H1 (cell line): ENCODE data around the gene CFAP298. TPM values are rescaled to one million over a fixed set of nuclear protein-coding genes. Genes with fewer than 3 reads are reported as not detected.

Experiments used
- CTCF ChIA-PET: fragments of 300-600 bp; sonication (Branson Sonifier 250); formaldehyde crosslinking; loops from one replicate; lab custom pipeline; 2021; ENCODE audit not compliant: partially characterized antibody; lab: Charles Lee
- POLR2A ChIA-PET: fragments of 300-600 bp; sonication (Branson Sonifier 250); formaldehyde crosslinking; loops from one replicate; lab custom pipeline; 2021; ENCODE audit warnings: inconsistent platforms; ENCODE audit not compliant: partially characterized antibody; lab: Charles Lee
- DNase-seq, 2 experiments: peaks; one replicate each; pipeline versions ENCODE4 v3.0.0 to v3.0.0-alpha.2; 2010 to 2022; ENCODE audit warnings: low spot score in 2 of 2, low read depth in 1 of 2, mixed read lengths in 1 of 2
- FAIRE-seq: peaks from 2 replicates; lab custom pipeline; 2011; peaks lifted over from hg19 to GRCh38; lab: Jason Lieb, UNC
- H2AFZ ChIP-seq: 2 replicates; pipeline ENCODE4 v1.8.1; 2012; ENCODE audit warnings: low read length, inconsistent platforms
- H2AK5ac ChIP-seq: 2 replicates; pipeline ENCODE4 v1.6.1; 2013; ENCODE audit warnings: low read depth, low read length
- H2BK120ac ChIP-seq: replicated peaks from 2 replicates; pipeline ENCODE3; 2013; ENCODE audit warnings: low read depth, low read length, inconsistent platforms
- H2BK12ac ChIP-seq: 2 replicates; pipeline ENCODE4 v1.6.1; 2013; ENCODE audit warnings: low read depth, low read length
- H2BK15ac ChIP-seq: 2 replicates; pipeline ENCODE4 v1.6.1; 2013; ENCODE audit warnings: low read length
- H2BK20ac ChIP-seq: 2 replicates; pipeline ENCODE4 v1.6.1; 2013; ENCODE audit warnings: low read length
- H2BK5ac ChIP-seq: 2 replicates; pipeline ENCODE4 v1.6.1; 2013; ENCODE audit warnings: low read depth, low read length
- H3K14ac ChIP-seq: 2 replicates; pipeline ENCODE4 v1.6.1; 2013; ENCODE audit warnings: inconsistent platforms; ENCODE audit not compliant: insufficient read length
- H3K18ac ChIP-seq: 2 replicates; pipeline ENCODE4 v1.6.1; 2013; ENCODE audit warnings: low read length; ENCODE audit errors: extremely low read depth
- H3K23ac ChIP-seq: 2 replicates; pipeline ENCODE4 v1.6.1; 2013; ENCODE audit warnings: inconsistent platforms; ENCODE audit not compliant: insufficient read length
- H3K23me2 ChIP-seq: 2 replicates; pipeline ENCODE4 v1.6.1; 2013; ENCODE audit warnings: low read depth, low read length
- H3K27ac ChIP-seq: 2 replicates; pipeline ENCODE4 v1.6.1; 2011; ENCODE audit warnings: low read depth, low read length, inconsistent platforms
- H3K27me3 ChIP-seq, 4 experiments: replicated peaks in 1 of 4; 1 replicate in 1 of 4; 2 replicates in 3 of 4; pipeline versions ENCODE4 v1.6.1 to v1.8.1; 2011 to 2013; ENCODE audit warnings: low read length in 3 of 4, mild to moderate bottlenecking in 3 of 4, inconsistent platforms in 2 of 4, mixed read lengths in 2 of 4, moderate library complexity in 1 of 4; ENCODE audit not compliant: control insufficient read depth in 3 of 4, insufficient read depth in 3 of 4; ENCODE audit errors: extremely low read depth in 1 of 4
- H3K36me3 ChIP-seq, 4 experiments: 2 replicates each; pipeline versions ENCODE4 v1.6.1 to v1.8.1; 2011 to 2013; ENCODE audit warnings: mild to moderate bottlenecking in 4 of 4, low read length in 3 of 4, moderate library complexity in 2 of 4, control low read depth in 1 of 4, inconsistent platforms in 1 of 4; ENCODE audit not compliant: insufficient read depth in 4 of 4, control insufficient read depth in 2 of 4
- H3K4ac ChIP-seq: replicated peaks from 2 replicates; pipeline ENCODE3; 2013; ENCODE audit warnings: low read length, low read depth, mixed read lengths, inconsistent platforms; ENCODE audit not compliant: insufficient read length
- H3K4me1 ChIP-seq, 4 experiments: replicated peaks in 1 of 4; 1 replicate in 1 of 4; 2 replicates in 3 of 4; pipeline versions ENCODE4 v1.6.1 to v1.8.1; 2011 to 2013; ENCODE audit warnings: low read length in 3 of 4, inconsistent platforms in 2 of 4, mixed read lengths in 1 of 4; ENCODE audit not compliant: insufficient read depth in 4 of 4, control insufficient read depth in 3 of 4
- H3K4me2 ChIP-seq, 2 experiments: 2 replicates each; pipeline versions ENCODE4 v1.6.1 to v1.8.1; 2011 to 2013; ENCODE audit warnings: low read depth in 2 of 2, low read length in 2 of 2, control low read depth in 1 of 2, inconsistent platforms in 1 of 2, mild to moderate bottlenecking in 1 of 2; ENCODE audit not compliant: insufficient read depth in 1 of 2
- H3K4me3 ChIP-seq, 4 experiments: fragments of 200-600, 300-600 bp in 1 of 4; sonication (generic), shearing (Covaris generic), sonication (Bioruptor Twin) in 1 of 4; 2 replicates each; pipeline versions ENCODE4 v1.5.1 to v1.8.1; 2011 to 2016; ENCODE audit warnings: low read length in 4 of 4, low read depth in 3 of 4, control low read depth in 2 of 4, inconsistent platforms in 2 of 4, mild to moderate bottlenecking in 2 of 4, mixed read lengths in 1 of 4, moderate library complexity in 1 of 4; ENCODE audit not compliant: insufficient read depth in 2 of 4; ENCODE audit errors: extremely low read depth in 1 of 4
- H3K56ac ChIP-seq: replicated peaks from 2 replicates; pipeline ENCODE3; 2013; ENCODE audit warnings: low read depth, mild to moderate bottlenecking, mixed read lengths, low read length, inconsistent platforms; ENCODE audit not compliant: insufficient read length
- H3K79me1 ChIP-seq: 2 replicates; pipeline ENCODE4 v1.6.1; 2013; ENCODE audit warnings: low read depth, low read length, control low read depth
- H3K79me2 ChIP-seq, 2 experiments: 2 replicates each; pipeline versions ENCODE4 v1.6.1 to v1.8.1; 2012 to 2013; ENCODE audit warnings: low read length in 2 of 2, mild to moderate bottlenecking in 2 of 2, inconsistent platforms in 1 of 2; ENCODE audit not compliant: insufficient read depth in 2 of 2, control insufficient read depth in 1 of 2
- H3K9ac ChIP-seq, 4 experiments: replicated peaks in 1 of 4; 1 replicate in 1 of 4; 2 replicates in 3 of 4; pipeline versions ENCODE4 v1.6.1 to v1.8.1; 2011 to 2013; ENCODE audit warnings: low read depth in 3 of 4, low read length in 3 of 4, control low read depth in 2 of 4, mild to moderate bottlenecking in 2 of 4, moderate library complexity in 2 of 4, inconsistent platforms in 1 of 4; ENCODE audit errors: extremely low read depth in 1 of 4
- H3K9me3 ChIP-seq, 2 experiments: 2 replicates each; pipeline versions ENCODE4 v1.6.1 to v1.8.1; 2012 to 2013; ENCODE audit warnings: mild to moderate bottlenecking in 2 of 2, moderate library complexity in 2 of 2, control low read depth in 1 of 2, inconsistent platforms in 1 of 2, low read depth in 1 of 2, low read length in 1 of 2, mixed read lengths in 1 of 2; ENCODE audit not compliant: insufficient read depth in 2 of 2
- H4K20me1 ChIP-seq, 2 experiments: replicated peaks in 1 of 2; 2 replicates each; pipeline versions ENCODE3 to v1.8.1; 2011 to 2013; ENCODE audit warnings: inconsistent platforms in 2 of 2, low read length in 2 of 2, mild to moderate bottlenecking in 1 of 2; ENCODE audit not compliant: insufficient read depth in 2 of 2, control insufficient read depth in 1 of 2
- H4K5ac ChIP-seq: 2 replicates; pipeline ENCODE4 v1.6.1; 2013; ENCODE audit warnings: low read length, low read depth, mixed read lengths, inconsistent platforms; ENCODE audit not compliant: insufficient read length
- H4K8ac ChIP-seq: 2 replicates; pipeline ENCODE4 v1.8.0; 2013; ENCODE audit warnings: mild to moderate bottlenecking, moderate library complexity, low read length, inconsistent platforms; ENCODE audit not compliant: insufficient read depth; ENCODE audit errors: extremely low read depth
- H4K91ac ChIP-seq: replicated peaks from 2 replicates; pipeline ENCODE3; 2013; ENCODE audit warnings: low read length, mixed read lengths, inconsistent platforms; ENCODE audit not compliant: insufficient read length
- KDM4A ChIP-seq: IDR thresholded peaks from one replicate; pipeline ENCODE4 v1.7.1; 2012; ENCODE audit warnings: low read depth, mild to moderate bottlenecking, moderate library complexity, low read length, inconsistent platforms; ENCODE audit not compliant: severe bottlenecking
- MAFK ChIP-seq: IDR thresholded peaks from 2 replicates; pipeline ENCODE4 v1.6.1; 2012; ENCODE audit warnings: low read depth, mild to moderate bottlenecking, improper control_type of control experiment, low read length
- NRF1 ChIP-seq: IDR thresholded peaks from 2 replicates; pipeline ENCODE4 v1.6.1; 2011; ENCODE audit warnings: mild to moderate bottlenecking, low read depth, low read length, improper control_type of control experiment
- POLR2A ChIP-seq, 2 experiments: IDR thresholded peaks; 1 replicate in 1 of 2; 2 replicates in 1 of 2; pipeline ENCODE4 v1.6.1; 2011; ENCODE audit warnings: low read depth in 2 of 2, low read length in 2 of 2, mild to moderate bottlenecking in 2 of 2; ENCODE audit errors: control extremely low read depth in 1 of 2
- RBBP5 ChIP-seq: IDR thresholded peaks from 2 replicates; pipeline ENCODE4 v1.7.1; 2012; ENCODE audit warnings: low read depth, mild to moderate bottlenecking, inconsistent platforms, low read length, moderate library complexity, borderline replicate concordance
- TCF12 ChIP-seq: IDR thresholded peaks from 2 replicates; pipeline ENCODE4 v1.6.1; 2011; ENCODE audit warnings: low read depth, mild to moderate bottlenecking, low read length
- USF2 ChIP-seq: IDR thresholded peaks from 2 replicates; pipeline ENCODE4 v1.6.1; 2011; ENCODE audit warnings: low read length, improper control_type of control experiment
- WGBS, 2 experiments: shearing (Covaris generic) in 1 of 2; methylation state at CpG; one replicate each; pipeline versions ENCODE4 v1.1.6 to v1.1.7; 2013 to 2015; ENCODE audit warnings: low lambda C conversion rate in 2 of 2, mixed read lengths in 2 of 2, inconsistent platforms in 1 of 2, low coverage in 1 of 2, missing lambda C conversion rate in 1 of 2; ENCODE audit not compliant: insufficient replicate concordance in 2 of 2, insufficient coverage in 1 of 2, insufficient read length in 1 of 2; ENCODE audit errors: extremely low coverage in 1 of 2, missing lambda C conversion rate in 1 of 2; 5-methylcytosine and 5-hydroxymethylcytosine counted together
- polyA plus RNA-seq, 7 experiments: library from polyadenylated mRNA; depleted of rRNA in 3 of 7; stranded (reverse) in 5 of 7; unstranded in 2 of 7; fragments of >200 nt in 5 of 7; fragments of 200-250 nt in 2 of 7; gene quantifications; 1 replicate in 5 of 7; 2 replicates in 1 of 7; 4 replicates in 1 of 7; pipeline versions ENCODE4 v1.2.1 to v1.2.3, GENCODE V29; 2011 to 2013; ENCODE audit warnings: missing spikeins in 2 of 7, mixed read lengths in 2 of 7
- total RNA-seq: library from RNA; stranded (reverse); fragmentation: NEBNext Ultra II Directional; extraction: Animal tissue kit (Norgen Biotek cat#: 25700); gene quantifications from 2 replicates; pipeline ENCODE4 v1.2.1, GENCODE V29; 2021

Gene CFAP298
- total and polyA plus RNA-seq, 2 of the 8 experiments (the other 6 are each of a cell fraction or from before 2014, with no cell fraction given): 43.0 to 68.1 TPM

- no peak overlapping the region for H3K14ac ChIP-seq
- no peak overlapping the region for H3K18ac ChIP-seq
- POLR2A ChIA-PET: interaction anchor here (1.8 kb wide), 1 partner anchor 12 kb away, joined by 6 read pairs; no protein-coding TSS in a partner anchor
- no peak for DNase-seq
- no peak overlapping the region for H4K8ac ChIP-seq
- TF ChIP-seq USF2: no peak
- no peak for TF ChIP-seq NRF1
- no peak for TF ChIP-seq KDM4A
- TF ChIP-seq TCF12: no peak
- no peak for TF ChIP-seq POLR2A (IDR thresholded peaks at IDR 0.05; ENCODE audit: control extremely low read depth in 1 of 2, low read depth in 2 of 2, low read length in 2 of 2)
- no peak for TF ChIP-seq RBBP5
- no peak for TF ChIP-seq MAFK
- TF ChIP-seq, all 59 proteins: peak for 0
- Histone ChIP-seq H3K27ac (no peak overlapping the region), H3K36me3 (no peaks in the 10 kb centered on the region), H2BK12ac (no peak overlapping the region), H2AK5ac (no peak overlapping the region), H2BK15ac (no peak overlapping the region), H3K4me2 (no peak overlapping the region), H2BK120ac (no peak overlapping the region), H3K23ac (no peak overlapping the region), H3K4me1 (0 out of 7 replicates have a peak, but pooled peaks cover 0 to 2% (median 0%) of the 10 kb centered on the region in 4 experiments), H3K27me3 (no peaks in the 10 kb centered on the region; a peak in 1 of 7 replicates), H2AFZ (no peak overlapping the region), H4K91ac (no peak overlapping the region), H3K79me2 (no peaks in the 10 kb centered on the region), H2BK20ac (no peak overlapping the region), H3K9ac (no peak overlapping the region), H3K56ac (no peak overlapping the region), H3K4me3 (no peak overlapping the region), H4K20me1 (no peaks in the 10 kb centered on the region), H3K4ac (no peak overlapping the region), H4K5ac (no peak overlapping the region), H3K79me1 (no peaks in the 10 kb centered on the region), H3K9me3 (no peaks in the 10 kb centered on the region), H3K23me2 (peaks cover 9% of the 10 kb centered on the region; the same call in 1 of the 2 replicates), H2BK5ac (no peak overlapping the region)
- WGBS, 2 experiments: 92% methylated on average over 5 of the region's 5 CpGs; no CpG with 5 or more reads in 1 of the 2 experiments
- no peak for FAIRE-seq
- CTCF ChIA-PET: interaction anchor here (0.7 to 6.0 kb wide), 8 partner anchors 9 to 328 kb away, joined by 3 to 41 read pairs (median 4); no protein-coding TSS in a partner anchor
These were observed 24.5 kb downstream of the CFAP298 start for GRCh38 chr21:32587651-32588050.
